Loucy (cell line): ENCODE data around the gene REC114.

ENCODE experiments used
- CTCF ChIP-seq: fragments of 200-600 bp; sonication (generic); conservative IDR thresholded peaks from 2 replicates; pipeline ENCODE4 v1.5.1; 2014; ENCODE audit warnings: mild to moderate bottlenecking, antibody characterized with exemption, low read length
- EZH2phosphoT487 ChIP-seq: fragments of 200-600 bp; IDR thresholded peaks from 2 replicates; pipeline ENCODE4 v1.6.1; 2018; ENCODE audit warnings: antibody characterized with exemption, mild to moderate bottlenecking, moderate library complexity, borderline replicate concordance

DNA sequence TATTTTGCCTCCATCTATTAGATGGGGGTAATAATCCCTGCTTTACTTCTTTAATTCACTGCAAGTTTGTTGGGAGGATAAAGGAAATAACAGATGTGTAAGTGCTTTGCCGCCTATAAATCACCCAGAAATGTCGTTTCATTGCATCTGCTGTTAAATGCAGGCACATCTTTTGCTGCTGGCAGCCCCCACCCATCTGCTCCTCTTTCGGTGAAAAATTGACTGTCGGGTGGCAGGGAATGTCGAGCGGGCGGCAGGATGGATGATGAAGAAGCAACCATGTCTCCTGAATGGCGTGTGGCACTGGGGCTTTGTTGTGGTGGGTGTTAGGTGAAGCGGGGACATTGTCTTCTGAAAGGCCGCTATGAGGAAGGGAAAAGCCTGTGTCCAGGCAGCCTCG lies 543 bp upstream of the REC114 start:
- TF ChIP-seq CTCF: no peak
- no peak for TF ChIP-seq EZH2phosphoT487
